B cell (primary cell): Measurements from ENCODE around the gene PXDC1.

Experiments used
- CTCF ChIP-seq: fragments of 200-600 bp; IDR thresholded peaks from one replicate; pipeline ENCODE4 v1.8.0; 2022; ENCODE audit warnings: antibody characterized with exemption, mild to moderate bottlenecking
- EZH2 ChIP-seq: IDR thresholded peaks from 2 replicates; pipeline ENCODE4 v1.6.1; 2012; ENCODE audit warnings: borderline replicate concordance, low read depth, mild to moderate bottlenecking, moderate library complexity, low read length; ENCODE audit not compliant: insufficient read depth, poor library complexity, severe bottlenecking

- TF ChIP-seq CTCF (no peak), EZH2 (no peak)
Observed at GRCh38 chr6:3746119-3746691, 5.3 kb downstream of the PXDC1 start.
